ENCODE data around the gene ATP8B4.

DNA sequence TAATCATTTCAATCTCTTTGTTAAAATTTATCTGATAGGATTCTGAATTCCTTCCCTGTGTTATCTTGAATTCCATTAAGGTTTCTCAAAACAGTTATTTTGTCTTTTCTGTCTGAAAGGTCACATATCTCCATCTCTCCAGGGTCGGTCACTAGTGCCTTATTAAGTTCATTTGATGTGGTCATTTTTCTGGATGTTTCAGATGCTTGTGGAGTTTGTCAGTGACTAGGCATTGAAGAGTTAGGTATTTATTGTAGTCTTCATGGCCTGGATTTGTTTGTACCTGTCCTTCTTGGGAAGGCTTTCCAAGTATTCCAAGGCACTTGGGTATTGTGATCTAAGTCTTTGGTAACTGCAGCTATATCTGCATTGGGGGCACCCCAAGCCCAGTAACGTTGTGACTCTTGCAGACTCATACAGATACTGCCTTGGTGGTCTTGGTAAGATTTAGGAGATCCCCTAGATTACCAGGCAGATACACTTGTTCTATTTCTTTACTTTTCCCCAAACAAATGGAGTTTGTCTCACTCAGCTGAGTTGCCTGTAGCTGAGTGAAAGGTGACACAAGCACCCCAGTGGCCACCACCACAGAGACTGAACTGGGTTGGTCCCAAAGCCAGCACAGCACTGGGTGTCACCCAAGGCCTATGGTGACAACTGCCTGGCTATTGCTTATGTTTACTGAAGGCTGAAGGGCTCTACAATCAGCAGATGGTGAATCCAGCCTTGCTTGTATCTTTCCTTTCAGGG is 44.1 kb upstream of the ATP8B4 start:
- TF ChIP-seq POLR2A (IDR thresholded peaks at IDR 0.05): no peak
- TF ChIP-seq, protein P1, sequence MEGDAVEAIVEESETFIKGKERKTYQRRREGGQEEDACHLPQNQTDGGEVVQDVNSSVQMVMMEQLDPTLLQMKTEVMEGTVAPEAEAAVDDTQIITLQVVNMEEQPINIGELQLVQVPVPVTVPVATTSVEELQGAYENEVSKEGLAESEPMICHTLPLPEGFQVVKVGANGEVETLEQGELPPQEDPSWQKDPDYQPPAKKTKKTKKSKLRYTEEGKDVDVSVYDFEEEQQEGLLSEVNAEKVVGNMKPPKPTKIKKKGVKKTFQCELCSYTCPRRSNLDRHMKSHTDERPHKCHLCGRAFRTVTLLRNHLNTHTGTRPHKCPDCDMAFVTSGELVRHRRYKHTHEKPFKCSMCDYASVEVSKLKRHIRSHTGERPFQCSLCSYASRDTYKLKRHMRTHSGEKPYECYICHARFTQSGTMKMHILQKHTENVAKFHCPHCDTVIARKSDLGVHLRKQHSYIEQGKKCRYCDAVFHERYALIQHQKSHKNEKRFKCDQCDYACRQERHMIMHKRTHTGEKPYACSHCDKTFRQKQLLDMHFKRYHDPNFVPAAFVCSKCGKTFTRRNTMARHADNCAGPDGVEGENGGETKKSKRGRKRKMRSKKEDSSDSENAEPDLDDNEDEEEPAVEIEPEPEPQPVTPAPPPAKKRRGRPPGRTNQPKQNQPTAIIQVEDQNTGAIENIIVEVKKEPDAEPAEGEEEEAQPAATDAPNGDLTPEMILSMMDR (IDR thresholded peaks at IDR 0.05): no peak

Data from upper lobe of left lung (tissue), 4 donors.